Posterior vena cava (tissue), 2 donors: Measurements from ENCODE around the gene LRTM2. TPM values are rescaled to one million over a fixed set of nuclear protein-coding genes. Genes with fewer than 3 reads are reported as not detected.

Experiments
- DNase-seq: peaks from one replicate; pipeline ENCODE4 v3.0.0-alpha.2; 2020; ENCODE audit warnings: low spot score
- intact Hi-C, 2 donors: fragments of 100-400 bp; cut with DNase I; formaldehyde crosslinking; loops; one replicate each; pipeline versions ENCODE4 v1.14.1 to v1.14.2; 2022 to 2023
- total RNA-seq, 2 donors: library from RNA; stranded (reverse); fragmentation: NEBNext Ultra II Directional; extraction: Animal tissue kit (Norgen Biotek cat#: 25700); gene quantifications; one replicate each; pipeline ENCODE4 v1.2.1, GENCODE V29; 2021
- donor health status: DM: yes; HTN: yes; CAD: no.
- donor health status: DM: yes; HTN: yes; CAD: no.

LRTM2 gene
- total RNA-seq, 2 donors from 2014 or later = not detected

DNA sequence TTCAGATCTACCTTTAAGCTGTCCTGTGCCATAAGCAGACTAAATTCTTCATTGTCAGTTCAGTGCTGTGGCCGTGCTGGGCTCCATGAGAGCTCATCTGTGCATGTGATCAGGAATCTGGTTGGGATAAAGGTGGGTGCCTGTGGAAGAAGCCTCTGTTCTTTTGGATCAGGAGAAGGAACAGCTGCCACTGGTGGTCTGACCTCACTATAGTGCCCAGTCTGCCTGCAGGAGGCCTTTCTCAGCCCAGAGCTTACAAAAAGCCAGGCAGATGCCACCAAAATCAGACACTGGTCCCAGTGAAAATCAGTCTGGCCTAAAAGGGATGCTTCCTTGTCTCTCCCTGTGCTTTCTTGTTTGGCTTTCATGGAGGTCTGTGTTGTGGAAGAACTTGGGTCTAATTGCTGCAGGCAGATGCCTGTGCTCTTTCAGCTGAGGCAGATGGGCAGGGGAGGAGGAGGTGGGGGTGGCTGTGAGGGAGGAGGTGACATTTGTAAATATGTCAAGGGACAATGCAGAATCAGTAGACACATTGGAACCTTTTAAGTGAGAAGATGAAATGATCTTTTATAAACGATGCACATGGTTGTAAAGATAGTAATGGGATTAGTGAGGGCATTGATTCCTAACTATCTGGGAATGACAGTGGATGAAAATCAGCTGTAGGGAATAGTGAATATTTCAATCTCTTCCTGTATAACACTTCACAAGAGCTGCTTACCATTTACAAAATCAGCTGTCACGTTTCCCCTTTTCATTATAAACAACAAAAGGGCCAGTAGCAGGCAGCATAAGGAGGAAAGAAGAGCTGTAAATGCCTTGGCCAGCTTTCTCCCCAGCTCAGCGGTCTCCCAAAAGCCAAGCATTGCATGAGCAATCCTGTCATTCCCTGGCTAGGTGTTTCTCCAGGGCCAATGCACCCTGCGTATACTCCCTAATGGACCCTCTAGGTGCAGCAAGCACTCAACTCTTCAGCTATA is 53.5 kb downstream of the LRTM2 start:
- intact Hi-C loops = no loop called here
- DNase-seq = no peak

DNA sequence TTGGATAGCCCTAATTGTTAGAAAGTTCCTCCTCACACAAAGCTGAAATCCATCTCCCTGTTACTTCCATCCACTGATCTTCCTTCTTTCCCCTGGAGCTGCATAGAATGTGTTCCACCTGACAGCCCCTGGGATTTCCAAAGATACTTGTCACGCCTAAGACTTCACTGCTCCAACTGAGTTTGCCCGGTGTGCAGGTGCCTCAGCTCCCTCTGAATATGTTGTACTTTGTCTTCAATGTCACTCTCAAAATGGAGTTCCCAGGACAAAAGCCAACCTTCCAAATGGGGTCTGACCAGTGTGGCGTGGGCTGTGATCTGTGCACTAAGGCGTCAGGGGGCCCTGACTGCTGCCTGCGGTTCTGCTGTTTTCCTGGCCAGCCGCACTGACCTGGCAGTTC is 55.2 kb downstream of the LRTM2 start:
- intact Hi-C loops = no loop called here
- DNase-seq = no peak

DNA sequence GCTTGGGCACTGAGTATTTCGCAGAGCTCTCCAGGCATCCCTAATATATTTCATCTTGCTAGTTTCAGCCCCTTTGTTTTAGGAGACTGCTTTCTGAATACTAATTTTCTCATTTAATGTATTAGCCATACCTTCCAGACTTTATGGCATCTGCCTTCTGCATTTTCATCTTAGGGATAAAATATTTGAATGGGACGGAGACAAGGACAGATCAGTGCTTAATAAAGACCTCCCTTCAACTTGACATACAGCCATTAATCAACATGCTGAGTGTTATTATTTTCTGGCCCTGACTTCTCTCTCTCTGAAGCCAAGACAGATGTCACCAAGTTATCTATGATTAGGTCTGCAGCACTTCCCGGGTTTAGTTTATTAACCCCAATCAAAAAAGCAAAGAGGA is 55.7 kb downstream of the LRTM2 start:
- intact Hi-C loops = no loop called here
- no peak for DNase-seq

DNA sequence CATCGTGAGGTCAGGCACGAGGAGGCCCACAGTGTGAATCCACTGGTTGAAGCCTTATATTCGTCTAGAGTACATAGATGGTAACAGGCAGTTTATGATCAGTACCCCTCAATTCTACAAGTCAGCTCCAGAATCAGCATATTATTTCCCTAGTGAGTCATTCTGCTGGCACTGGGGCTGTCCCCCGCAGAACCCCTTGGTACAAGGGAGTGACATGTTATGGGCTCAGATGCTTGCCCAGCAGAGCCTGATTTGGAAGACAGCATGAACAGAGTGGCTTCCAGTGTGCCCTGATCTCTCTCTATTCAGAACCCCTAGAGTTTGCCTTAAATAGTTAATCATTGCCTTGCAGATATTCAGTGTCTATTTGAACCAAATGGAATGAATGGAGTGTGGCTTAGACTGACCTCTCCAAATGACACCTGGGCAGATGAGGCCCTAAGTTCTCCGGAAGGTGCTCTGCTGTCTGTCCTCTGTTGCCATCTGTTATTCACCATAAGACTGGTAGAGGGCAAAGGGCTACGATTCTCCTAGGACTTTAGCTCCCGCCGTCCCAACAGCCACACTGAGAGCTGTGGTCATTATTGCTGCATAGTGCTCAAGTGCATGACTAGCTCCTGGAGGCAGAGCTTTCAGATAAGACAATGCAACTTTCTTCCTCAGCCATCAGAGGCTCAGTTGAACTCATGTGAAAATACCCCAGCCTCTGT is 57.0 kb downstream of the LRTM2 start:
- intact Hi-C loops = no loop called here
- no peak for DNase-seq

DNA sequence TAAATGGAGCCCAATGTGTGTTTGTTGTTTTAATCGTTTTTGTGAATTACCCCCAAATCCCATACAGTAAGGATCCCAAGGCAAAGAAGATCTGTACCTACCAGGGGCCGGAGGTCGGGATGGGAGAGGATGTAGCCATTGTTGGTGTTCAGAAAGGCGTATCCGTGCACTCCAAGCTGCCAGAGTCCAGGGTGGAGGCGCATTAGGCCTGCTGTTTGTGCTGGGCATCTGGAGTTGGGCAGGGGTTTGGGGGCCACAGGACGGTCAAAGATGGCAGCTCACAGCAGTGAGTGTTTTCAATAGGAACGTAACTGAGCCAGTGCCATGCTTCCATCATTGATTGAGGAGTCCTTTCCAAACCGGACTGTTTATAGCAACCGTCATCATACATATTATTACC is 57.8 kb downstream of the LRTM2 start:
- intact Hi-C loops = loop anchor here in 1 of 2 donors (1.0 kb wide), 1 partner anchor 36 kb away; no protein-coding TSS in a partner anchor
- peak; percentile 28 for DNase-seq

DNA sequence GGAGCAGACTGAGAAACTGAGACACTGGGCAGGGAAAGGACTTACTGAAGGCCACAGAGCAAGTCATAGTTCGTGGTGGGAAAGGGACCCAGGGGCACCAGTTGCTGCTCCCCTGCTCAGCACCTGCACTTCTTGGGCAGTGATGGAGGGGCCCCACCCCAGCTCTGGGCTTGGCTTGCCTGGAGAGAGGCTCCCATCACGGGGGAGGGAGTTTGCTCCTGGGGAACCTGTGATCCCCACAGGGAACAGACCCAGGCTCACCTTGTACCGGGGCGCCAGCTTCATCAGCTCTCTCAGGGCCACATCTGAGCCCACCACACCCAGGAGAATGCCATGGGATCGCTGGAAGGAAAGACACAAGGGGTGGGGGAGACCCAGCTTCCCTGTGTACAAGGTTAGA is 58.3 kb downstream of the LRTM2 start:
- intact Hi-C loops = loop anchor here in 1 of 2 donors (1.0 kb wide), 1 partner anchor 36 kb away; no protein-coding TSS in a partner anchor
- DNase-seq = peak; percentile 54

DNA sequence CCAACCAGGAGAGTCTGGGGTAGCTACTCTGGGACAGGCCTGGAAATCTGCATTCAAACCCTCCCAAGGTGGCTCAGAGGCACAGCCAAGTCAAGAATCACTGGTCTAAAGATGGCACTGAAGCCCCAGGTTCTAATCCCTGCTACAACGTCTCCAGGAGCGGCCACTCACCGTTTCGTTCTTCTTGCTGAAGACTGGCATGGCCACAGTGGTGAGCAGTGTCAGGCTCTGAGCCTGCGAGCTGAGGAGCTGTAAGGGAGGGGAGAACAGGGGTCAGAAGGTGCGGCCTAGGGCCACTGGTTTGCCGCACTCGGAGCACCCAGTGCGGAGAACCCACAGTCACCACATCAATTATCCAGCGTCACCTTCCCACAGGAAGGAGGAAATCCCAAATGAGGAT is 59.3 kb downstream of the LRTM2 start:
- intact Hi-C loops = no loop called here

DNA sequence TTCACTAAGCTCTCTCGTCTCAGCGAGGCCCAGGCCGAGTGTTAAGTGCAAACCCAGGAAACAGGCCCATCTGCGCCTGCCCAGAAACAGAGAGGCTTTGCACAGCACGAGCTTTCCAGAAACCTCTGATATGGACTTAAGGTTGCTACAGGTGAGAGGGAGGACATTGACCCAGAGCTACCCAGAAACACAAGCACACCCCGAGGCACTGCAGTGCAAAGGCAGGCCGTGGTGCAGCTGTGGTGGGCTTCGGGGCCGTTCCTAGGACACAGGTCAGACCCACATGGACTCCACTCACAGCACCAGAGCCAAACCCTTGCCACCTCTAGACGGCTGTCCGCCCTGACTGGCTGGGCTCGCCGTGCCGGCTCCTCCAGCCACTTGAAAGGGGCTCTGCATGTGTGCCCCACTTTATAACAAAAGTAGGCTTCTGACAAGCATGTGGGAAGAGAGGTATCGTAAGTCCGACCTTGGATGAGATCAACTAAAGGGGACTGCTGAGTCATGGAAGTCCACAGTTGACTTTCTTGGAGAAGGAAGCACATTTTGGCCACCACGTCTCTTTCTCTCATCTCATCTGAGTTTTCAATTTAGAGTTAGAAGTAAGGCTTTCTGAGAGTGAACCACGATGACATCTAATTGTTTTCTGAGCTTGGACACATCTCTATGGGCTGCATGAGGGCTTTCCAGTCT is 59.9 kb downstream of the LRTM2 start:
- DNase-seq = peak; percentile 58
- intact Hi-C loops = no loop called here

More for the DNA sequence above, 59.3 kb downstream of the LRTM2 start:
- peak; percentile 57 for DNase-seq

DNA sequence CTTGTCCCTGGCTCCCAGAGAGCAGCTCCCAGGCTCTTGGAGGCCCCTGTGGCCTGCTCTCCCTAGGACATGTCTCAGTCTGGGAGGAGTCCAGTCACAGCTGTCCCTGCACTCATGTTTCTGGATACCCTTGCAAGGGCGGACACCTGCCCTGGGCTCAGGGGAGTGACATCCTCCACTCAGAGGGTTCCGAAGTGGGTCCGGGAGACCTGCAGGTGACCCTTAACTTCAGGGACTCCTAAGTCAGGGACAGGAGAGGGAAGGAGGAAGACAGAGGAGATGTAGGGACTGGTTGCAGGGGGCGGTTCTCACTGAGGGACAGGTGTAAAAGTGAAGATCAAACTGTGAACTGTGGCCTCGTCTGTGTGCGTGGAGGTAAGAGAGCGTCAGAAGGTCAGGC is 60.5 kb downstream of the LRTM2 start:
- intact Hi-C loops = no loop called here
- peak; percentile 71 for DNase-seq

DNA sequence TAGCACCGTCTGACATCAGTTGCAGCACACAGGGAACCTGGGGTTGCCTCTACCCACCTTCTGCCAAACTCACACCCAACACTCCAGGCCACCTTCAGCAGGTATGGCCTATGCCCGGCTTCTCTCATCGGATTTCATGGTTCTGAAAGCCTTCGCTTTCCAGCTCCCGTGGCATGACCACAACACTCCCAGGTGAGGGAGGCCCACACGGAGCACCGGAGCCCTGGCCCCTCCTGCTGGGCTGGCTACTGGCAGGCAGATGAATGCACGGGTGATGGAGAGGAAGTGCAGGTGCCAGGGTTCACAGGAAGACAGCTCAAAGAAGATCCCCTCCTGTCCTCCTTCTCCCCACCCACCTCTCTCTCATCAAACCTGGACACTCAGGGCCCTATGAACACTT is 60.9 kb downstream of the LRTM2 start:
- DNase-seq = peak; percentile 32
- intact Hi-C loops = no loop called here

DNA sequence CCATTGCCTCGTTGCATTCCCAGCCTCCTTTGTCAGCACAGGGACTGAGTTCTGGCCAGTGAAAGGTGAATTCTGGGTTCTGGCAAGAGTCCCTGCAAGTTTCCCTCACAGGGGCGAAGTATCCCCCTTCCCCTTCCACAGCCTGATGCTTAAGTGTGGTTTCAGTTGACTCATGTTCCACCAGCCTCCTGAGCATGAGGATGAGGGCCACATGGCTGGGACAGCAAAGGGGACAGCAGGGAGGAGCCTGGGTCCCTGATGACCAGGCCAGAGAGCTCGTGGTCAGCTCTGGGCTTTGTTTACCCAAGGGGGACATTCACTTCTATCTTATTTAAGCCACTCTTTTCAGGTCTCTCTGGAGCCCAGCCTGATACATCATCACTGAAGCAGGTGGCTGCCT is 61.6 kb downstream of the LRTM2 start:
- intact Hi-C loops = no loop called here
- DNase-seq = no peak

DNA sequence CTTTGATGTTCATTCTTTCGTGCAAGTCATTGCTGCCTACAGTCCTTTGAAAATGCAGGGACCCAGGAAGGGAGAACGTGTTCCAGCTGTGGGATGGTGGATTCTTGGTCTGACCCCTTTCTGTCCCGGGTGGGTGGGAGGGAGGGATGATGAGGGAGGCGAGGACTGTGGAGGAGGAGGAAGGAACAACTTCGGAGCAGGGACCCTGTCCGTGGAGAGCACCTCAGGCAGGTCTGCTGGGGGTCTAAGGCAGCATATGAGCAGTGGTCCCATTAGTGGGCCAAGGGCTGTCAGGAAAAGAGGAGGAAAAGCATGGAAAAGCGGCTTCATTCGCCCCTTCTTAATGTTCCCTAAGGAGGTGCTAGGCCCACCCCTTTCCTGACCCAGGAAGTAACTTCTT is 62.0 kb downstream of the LRTM2 start:
- intact Hi-C loops = no loop called here
- no peak for DNase-seq

DNA sequence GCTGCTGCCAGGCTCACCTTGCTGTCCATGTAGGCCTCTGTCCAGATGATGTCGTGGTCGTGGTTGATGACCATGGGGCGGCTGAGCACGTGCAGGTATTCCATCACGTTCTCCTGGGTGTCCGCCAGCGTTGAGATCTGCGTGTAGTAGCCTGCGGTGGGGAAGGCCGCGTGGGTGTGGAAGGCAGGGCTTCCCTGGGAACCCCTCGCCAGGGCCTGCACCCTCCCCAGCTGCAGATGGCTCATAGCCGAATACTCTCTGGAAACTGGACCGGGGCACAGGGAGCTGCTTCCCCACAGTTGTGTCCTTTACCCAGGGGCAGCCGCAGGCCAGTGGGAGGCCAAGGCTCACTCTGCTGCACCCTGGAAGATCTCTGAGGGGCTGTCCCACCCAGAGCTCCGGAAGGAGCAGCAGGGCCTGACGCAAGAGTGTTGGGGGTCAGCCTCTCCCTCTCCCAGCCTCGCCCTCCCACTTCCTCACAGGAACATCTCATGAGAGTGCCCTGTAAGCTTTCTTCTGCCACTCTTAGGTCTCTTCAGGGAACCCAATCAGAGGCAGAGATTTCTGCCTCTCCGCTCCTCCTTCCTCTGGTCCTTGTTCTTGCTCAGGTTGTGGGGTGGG is 62.6 kb downstream of the LRTM2 start:
- DNase-seq = peak; percentile 69
- intact Hi-C loops = no loop called here

DNA sequence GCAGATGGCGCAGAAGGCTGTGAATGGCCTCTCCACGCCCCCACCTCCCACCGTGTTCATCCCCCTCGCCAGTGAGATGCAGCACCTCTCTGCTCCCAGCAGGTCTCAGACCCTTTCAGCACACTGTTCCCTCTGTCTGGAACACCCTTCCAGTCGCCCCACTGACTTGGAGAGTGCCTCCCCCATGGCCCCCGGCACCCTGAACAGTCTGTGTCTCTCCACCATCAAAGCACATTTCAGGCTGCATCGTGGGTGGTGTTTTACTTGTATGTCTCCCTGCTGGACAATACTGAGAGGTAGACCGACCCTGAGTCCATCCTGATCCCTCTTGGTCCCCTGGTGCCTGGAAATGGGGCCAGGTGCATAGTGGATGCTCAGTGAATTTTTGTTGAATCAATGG is 63.1 kb downstream of the LRTM2 start:
- intact Hi-C loops = no loop called here
- DNase-seq = no peak

DNA sequence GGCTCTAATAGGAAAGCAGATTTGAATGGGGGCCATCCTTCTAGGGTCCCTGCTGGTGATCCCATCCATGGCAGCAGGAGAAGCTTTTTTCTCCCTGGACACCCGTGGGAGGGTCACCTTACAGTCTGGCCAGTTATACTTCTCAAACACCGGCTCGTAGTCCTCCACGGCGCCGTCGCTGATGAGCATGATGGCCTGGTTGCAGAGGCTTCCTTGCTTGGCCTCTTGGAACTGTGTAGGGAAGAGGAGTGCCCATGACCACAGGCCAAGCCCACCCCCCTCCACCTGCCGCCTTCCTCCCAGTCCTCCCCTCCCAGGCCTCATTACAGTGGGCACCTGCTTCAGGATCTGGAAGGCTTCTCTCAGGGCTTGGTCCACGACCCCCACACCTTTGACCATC is 64.3 kb downstream of the LRTM2 start:
- no peak for DNase-seq
- intact Hi-C loops = no loop called here

DNA sequence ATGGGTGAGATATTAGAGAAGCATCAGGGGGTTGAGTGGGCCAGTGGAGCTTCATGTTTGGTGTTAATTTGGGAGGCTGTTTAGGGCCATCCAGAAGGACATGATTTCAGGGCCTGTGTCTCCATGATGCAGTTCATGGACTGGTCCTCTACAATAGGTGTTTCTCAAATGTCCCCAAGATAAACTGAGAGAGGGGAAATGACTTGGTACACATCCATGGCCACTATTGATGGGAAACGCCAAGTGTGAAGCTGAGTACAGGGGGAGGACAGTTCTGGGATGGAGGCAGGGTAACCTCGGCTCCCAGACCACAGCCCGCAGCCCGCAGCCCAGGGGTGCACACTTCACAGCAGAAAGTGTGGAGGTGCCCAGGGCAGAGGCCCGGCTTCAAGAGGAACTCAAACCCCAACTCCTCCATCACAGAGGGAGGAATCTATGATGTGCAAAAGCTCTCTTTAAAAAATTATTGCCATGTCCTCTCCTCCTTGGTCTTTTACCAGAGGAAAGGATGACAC is 64.8 kb downstream of the LRTM2 start:
- DNase-seq = no peak
- intact Hi-C loops = no loop called here

DNA sequence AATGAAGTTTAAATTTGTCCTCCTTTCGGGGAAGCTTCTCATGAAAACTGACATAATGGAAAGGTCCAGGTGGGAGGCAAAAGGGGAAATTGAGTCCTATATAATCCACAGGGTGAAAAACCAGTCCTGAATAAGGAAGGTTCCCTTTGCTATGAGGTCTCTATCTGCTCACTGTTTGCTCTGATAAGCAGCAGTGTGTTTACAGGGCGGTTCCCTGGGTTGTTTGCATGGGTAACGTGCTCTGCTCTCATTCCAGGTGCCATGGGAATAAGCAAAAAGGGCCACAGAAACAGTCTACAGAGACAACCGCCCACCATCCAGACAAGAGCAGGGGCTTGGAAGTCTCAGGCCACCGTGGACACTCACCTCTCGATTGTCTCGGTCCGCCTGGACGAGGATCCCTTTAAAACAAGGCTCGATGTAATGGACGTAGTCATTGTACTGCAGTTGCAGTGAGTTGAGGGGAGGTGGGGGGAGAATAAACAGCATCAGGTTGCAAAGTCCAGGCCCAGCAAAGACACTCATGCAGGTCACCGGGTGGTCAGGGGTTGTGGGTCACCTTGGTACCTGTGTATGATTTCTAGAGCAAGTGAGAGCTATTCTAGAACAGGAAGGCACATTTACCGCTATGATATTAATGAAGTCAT is 65.4 kb downstream of the LRTM2 start:
- DNase-seq = no peak
- intact Hi-C loops = no loop called here
